GM18508 (cell line): ENCODE measurements around the gene SLC37A1.

Experiments
- ATAC-seq: cut with Tn5 transposase; IDR thresholded peaks from one replicate; pipeline ENCODE4 v1.9.1; 2021; ENCODE audit warnings: moderate number of reproducible peaks; ENCODE audit not compliant: insufficient read depth, unreplicated experiment

Gene SLC37A1

GRCh38 chr21:42540396-42540795, 26.7 kb downstream of the SLC37A1 start:
- no peak for ATAC-seq

- ATAC-seq: no peak
Observed at GRCh38 chr21:42541174-42541573, 27.5 kb downstream of the SLC37A1 start.

GRCh38 chr21:42541618-42542017, 28.0 kb downstream of the SLC37A1 start:
- ATAC-seq: no peak

- ATAC-seq: no peak
Observed at GRCh38 chr21:42542196-42542595, 28.5 kb downstream of the SLC37A1 start.

- no peak for ATAC-seq
Observed at GRCh38 chr21:42542596-42542995, 28.9 kb downstream of the SLC37A1 start.

GRCh38 chr21:42543106-42543847, 29.6 kb downstream of the SLC37A1 start:
- no peak for ATAC-seq

- ATAC-seq: no peak
Observed at GRCh38 chr21:42544544-42544943, 30.9 kb downstream of the SLC37A1 start.

- ATAC-seq: no peak
Observed at GRCh38 chr21:42545317-42545716, 31.7 kb downstream of the SLC37A1 start.

- ATAC-seq: no peak
Observed at GRCh38 chr21:42545745-42546144, 32.1 kb downstream of the SLC37A1 start.

GRCh38 chr21:42546433-42546832, 32.8 kb downstream of the SLC37A1 start:
- ATAC-seq: no peak

- ATAC-seq: no peak
Observed at GRCh38 chr21:42547001-42547905, 33.6 kb downstream of the SLC37A1 start.

- no peak for ATAC-seq
Observed at GRCh38 chr21:42547906-42548365, 34.3 kb downstream of the SLC37A1 start.

- no peak for ATAC-seq
Observed at GRCh38 chr21:42548687-42549406, 35.2 kb downstream of the SLC37A1 start.

GRCh38 chr21:42550817-42551216, 37.2 kb downstream of the SLC37A1 start:
- no peak for ATAC-seq

- ATAC-seq: no peak
Observed at GRCh38 chr21:42552407-42553336, 39.0 kb downstream of the SLC37A1 start.

GRCh38 chr21:42553435-42553834, 39.8 kb downstream of the SLC37A1 start:
- no peak for ATAC-seq

- ATAC-seq: no peak
Observed at GRCh38 chr21:42554251-42554961, 40.8 kb downstream of the SLC37A1 start.

GRCh38 chr21:42555756-42556438, 42.2 kb downstream of the SLC37A1 start:
- no peak for ATAC-seq
